Suppressor macrophage treated with lipopolysaccharide for 4 hours (primary cell): ENCODE data around the gene TOM1L2.
A peak's percentile ranks its signal among the peaks of the same experiment; 100 is the strongest.
"Not testable (repeated sequence)": the region's sequence is repeated elsewhere in the genome, so short reads cannot be mapped to it uniquely, and the experiment has no call there.

Experiments used
- DNase-seq: peaks from one replicate; pipeline ENCODE4 v3.0.0-alpha.2; 2020

Gene TOM1L2

DNA sequence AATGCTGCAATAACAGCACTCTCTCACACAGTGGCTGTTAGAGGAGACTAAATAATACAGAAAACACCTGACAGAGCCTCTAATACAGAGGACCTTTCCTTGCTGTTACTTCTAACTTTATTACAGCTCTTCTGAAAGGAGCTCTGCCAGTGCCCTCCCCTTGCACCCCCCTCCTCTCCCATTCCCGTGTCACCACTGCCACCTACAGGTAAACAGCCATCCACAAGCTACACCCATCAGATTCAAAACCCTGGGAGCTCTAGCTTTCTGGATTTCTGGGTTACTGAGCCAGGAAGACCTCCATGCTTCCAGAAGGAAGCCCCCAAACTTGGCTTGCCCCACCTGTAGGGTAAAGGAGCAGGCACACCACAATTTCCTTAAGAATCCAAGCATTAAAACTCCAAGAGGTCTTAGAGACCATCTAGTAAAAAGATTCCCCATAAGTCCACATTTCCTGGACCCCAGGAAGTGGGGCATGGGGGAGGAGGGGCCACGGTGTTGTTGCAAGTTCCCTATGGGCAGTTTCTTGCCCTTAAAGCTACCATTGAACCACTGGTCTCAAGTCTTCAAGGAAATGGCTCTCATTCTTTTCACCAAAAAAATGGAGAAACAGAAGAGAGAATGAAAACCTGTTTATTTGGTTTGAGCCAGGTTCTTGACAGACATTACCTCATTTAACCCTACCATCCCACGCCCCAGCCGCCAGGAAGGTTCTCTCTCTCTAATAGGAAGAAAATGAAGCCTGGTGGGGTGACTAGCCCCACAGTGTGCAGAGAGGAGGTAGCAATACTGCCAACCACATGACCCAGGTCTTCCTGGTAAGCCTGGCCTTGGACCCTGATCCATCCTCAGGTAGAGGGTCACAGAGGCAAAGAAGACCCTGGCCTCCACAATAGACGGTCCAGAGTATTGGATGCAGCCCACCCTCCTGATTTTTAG is 52.8 kb downstream of the TOM1L2 start:
- DNase-seq, result peak; percentile 60

- no peak for DNase-seq
Measured at GRCh38 chr17:17917394-17917793, 54.8 kb downstream of the TOM1L2 start.

GRCh38 chr17:17915183-17915582 is 57.0 kb downstream of the TOM1L2 start:
- DNase-seq, result no peak

GRCh38 chr17:17913695-17914332 is 58.4 kb downstream of the TOM1L2 start:
- DNase-seq, result peak; percentile 39

GRCh38 chr17:17912336-17912735 is 59.9 kb downstream of the TOM1L2 start:
- not testable (repeated sequence) for DNase-seq

DNA sequence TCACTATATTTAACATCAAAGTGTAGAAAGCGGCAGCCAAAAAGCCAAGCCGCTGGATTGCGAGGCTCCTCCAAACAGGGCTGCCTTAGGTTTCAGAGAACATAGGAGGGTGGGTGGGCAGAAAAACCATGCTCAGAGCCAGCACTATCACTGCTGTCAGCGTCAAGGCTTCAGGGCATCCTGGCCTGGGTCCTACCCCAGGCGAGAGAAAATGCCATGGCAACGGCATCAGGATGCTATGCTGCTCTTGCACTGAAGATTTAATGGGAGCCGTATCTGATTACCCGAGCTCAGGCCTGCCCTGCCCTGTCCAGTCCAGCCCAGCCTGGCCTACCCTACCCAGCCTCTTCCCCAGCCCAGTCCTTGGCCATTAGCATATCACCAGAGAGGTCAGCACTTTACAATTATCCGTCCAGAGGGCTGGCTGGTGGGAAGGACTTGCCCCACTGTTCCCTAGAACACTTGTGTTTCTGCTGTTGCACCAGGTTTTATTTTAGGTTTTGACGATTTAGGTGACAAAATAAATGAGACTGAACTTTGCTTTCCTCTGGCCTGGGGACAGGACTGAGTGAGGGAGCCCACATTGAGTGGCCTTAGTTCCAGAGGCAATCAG is 61.1 kb downstream of the TOM1L2 start:
- no peak for DNase-seq

- no peak for DNase-seq
Measured at GRCh38 chr17:17910060-17910459, 62.1 kb downstream of the TOM1L2 start.

- DNase-seq, result no peak
Measured at GRCh38 chr17:17909078-17909477, 63.1 kb downstream of the TOM1L2 start.

DNA sequence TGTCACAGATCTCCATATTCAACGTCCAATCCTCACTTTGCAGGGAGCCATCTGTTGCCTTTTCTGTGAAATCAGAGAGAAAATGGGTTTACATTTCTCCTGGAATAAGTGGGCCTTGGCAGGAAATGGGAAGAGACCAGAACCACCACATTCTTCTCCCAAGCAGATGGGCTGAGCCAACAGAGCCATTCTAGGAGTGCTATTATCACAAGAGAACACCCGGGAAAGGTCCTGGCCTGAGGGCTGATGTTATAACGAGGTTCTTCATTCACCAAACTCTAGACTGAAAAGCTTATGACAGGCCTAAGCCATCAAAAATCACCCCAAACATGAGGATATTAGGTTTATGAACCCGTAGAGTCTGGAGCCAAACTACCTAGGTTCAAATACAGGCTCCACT is 64.7 kb downstream of the TOM1L2 start:
- DNase-seq, result no peak

DNA sequence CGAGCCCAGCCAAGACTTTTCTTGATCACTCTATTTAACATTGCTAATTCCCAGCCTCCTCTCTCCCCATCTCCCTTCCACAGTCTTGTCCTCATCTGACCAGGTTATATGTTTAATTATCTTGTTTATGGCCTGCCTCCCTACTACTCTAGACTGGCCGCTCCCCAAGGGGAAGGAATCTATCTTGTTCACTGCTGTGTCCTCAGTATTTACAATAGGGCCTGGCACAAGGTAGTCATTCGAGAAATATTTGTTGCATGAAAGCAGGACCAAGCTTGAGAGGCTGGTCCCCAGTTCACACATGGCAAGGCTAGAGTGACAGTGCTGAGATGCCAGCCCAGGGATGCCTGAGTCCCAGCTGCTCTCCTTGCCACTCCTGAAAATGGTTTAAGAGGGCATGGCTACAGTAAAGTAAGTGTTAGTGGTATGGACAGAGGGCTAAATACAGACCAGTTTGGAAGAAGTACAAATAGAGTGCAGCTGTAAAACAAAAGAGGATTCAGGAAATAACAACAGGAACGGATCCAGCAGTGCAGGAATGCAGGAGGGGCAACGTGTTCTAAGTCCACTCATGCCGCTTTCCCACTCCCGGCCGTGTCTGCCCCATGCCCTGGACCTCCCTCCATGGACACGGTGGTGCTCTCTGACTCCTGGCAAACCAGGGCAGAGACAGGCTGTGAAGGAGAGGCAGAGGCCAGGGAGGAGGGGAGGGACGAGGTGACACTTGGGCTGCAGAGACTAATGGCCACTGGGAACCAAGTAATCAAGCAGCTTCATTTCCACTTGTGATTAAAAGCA is 65.6 kb downstream of the TOM1L2 start:
- no peak for DNase-seq

DNA sequence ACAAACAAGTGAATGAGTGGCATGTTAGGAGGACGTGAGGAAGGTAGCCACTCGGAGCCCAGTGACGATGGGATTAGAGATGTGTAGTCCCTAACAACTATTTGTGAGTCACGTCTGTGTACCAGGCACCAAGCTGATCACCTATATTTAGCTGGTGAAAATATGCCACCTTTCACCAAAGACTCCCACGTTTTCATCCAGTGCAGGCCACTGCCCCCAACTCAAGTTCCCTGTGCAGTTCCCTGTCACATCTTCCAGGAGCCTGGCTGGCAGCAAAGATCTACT is 67.2 kb downstream of the TOM1L2 start:
- no peak for DNase-seq

GRCh38 chr17:17904166-17905035 is 67.8 kb downstream of the TOM1L2 start:
- no peak for DNase-seq

DNA sequence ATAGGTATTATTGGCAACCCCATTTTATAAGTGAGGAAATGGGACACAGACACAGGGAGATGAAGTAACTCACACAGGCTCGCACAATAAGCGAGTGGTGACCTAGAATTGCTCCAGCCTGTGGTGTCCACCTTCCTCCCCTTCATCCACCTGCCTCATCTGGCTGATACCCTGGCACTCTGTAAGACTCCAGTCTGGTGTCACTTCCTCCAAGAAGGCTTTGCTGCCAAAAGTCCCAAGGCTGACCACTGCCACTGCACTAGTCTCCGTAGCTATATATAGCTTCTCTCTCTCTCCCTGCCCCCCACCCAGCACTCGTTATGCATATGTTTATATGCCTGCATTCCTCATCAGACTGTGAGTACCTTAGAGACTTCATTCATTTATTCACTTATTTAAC is 69.3 kb downstream of the TOM1L2 start:
- no peak for DNase-seq

GRCh38 chr17:17902376-17902775 is 69.8 kb downstream of the TOM1L2 start:
- DNase-seq, result no peak

GRCh38 chr17:17900615-17901520 is 71.3 kb downstream of the TOM1L2 start:
- DNase-seq, result peak; percentile 54

DNA sequence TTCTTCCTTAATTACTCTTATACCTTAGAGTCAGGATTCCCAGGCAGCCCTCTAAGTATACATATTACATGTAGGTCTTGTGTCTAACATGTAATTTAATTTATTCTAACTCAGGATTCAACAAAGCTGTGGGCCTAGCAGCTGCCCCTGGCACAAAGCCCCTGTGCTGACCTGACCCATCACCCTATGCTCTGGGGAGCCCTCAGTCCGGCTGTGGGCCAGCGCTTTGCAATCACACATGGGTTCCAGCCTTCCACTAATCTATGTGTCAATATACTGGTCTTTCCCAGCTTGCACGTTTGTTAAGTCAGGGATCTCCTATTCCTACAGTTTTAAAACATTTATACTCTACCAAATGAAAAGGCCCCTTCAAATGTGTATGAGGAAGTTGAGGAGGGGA is 72.7 kb downstream of the TOM1L2 start:
- no peak for DNase-seq

DNA sequence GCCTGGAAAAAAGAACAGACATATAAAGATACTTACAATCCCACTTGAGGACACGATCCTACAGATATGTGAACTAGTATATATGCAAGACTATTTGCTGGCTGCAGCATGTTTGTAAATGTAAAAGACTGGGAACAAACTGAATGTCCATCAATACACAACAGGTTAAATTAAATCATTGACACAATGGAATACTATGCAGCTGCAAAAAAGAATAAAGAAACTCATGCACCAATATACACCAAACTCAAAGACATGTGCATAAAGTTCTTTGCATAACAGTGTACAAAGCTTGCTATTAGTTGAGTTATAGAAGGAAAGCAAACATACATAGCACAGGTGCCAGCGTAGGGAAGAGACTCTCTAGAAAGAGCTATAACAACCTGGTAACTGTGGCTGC is 73.5 kb downstream of the TOM1L2 start:
- DNase-seq, result no peak

DNA sequence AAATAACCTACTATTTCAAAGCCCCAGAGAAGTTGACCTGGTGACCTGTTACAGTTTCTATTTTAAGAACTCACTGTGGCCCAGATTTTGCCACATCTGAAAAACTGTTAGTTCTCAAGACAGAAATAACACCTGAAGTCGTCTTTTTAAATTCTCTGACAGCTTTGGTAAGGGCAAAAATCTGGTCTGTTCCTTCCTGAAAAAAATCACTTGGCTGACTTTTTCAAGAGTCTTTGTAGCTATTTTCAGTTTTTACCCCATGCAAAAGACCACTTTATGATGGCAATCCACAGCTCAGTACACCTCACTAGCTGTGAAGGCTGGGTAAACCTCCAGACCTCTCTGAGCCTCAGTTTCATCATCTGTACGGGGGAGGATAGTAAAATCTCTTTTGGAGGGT is 74.8 kb downstream of the TOM1L2 start:
- no peak for DNase-seq

DNA sequence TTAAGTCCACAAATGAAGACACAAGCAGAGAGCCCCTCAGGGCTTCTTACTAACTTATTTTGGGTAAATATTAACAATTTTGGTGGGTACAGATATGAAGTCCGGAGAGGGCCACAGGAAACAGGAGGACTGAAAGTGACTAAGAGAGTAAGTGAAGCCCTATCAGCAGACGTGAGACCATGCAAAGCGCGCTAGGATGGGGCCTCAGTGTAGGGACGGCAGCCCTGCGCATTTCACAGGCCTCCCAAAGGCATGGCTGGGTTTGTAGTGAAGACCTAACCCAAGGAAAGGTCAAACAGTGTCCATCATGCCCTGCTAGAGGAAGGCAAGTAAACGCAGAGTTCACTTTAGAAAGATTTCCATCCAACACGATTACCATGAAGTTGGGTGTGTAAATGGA is 75.5 kb downstream of the TOM1L2 start:
- DNase-seq, result no peak

GRCh38 chr17:17893801-17894644 is 78.2 kb downstream of the TOM1L2 start:
- DNase-seq, result no peak
